Stomach (tissue), 9 donors: Measurements from ENCODE around the gene CRYBA1. TPM values are rescaled to one million over a fixed set of nuclear protein-coding genes. Genes with fewer than 3 reads are reported as not detected.

Experiments
- DNase-seq, 2 donors: peaks; one replicate each; pipeline versions ENCODE4 v3.0.0 to v3.0.0-alpha.2; 2013 to 2019
- H3K27ac ChIP-seq, 5 donors: fragments of 200-600 bp in 4 of 5; sonication (generic) in 4 of 5; one replicate each; pipeline ENCODE4 v1.5.1; 2013 to 2019; ENCODE audit warnings: mild to moderate bottlenecking in 1 of 5, moderate library complexity in 1 of 5
- H3K27me3 ChIP-seq, 3 donors: fragments of 200-600 bp; sonication (generic); one replicate each; pipeline ENCODE4 v1.5.1; 2017 to 2019; ENCODE audit warnings: mixed run types in 1 of 3
- H3K36me3 ChIP-seq, 4 donors: fragments of 200-600 bp; sonication (generic); 1 replicate in 3 of 4; 2 replicates in 1 of 4; pipeline ENCODE4 v1.5.1; 2016 to 2019
- H3K4me1 ChIP-seq, 4 donors: fragments of 200-600 bp; sonication (generic); one replicate each; pipeline ENCODE4 v1.5.1; 2016 to 2019
- H3K4me3 ChIP-seq, 4 donors: fragments of 200-600 bp; sonication (generic) in 3 of 4; one replicate each; pipeline ENCODE4 v1.5.1; 2016 to 2019; ENCODE audit warnings: mild to moderate bottlenecking in 1 of 4
- H3K9me3 ChIP-seq, 4 donors: fragments of 200-600 bp; sonication (generic); one replicate each; pipeline ENCODE4 v1.5.1; 2016 to 2019
- EP300 ChIP-seq: sonication (generic); formaldehyde crosslinking; IDR thresholded peaks from one replicate; pipeline ENCODE4 v1.6.1; 2017; ENCODE audit warnings: antibody characterized with exemption
- POLR2A ChIP-seq, 4 donors: fragments of 450-650 bp; IDR thresholded peaks; one replicate each; pipeline ENCODE4 v1.6.1; 2016; ENCODE audit warnings: antibody characterized with exemption in 4 of 4, control low read depth in 2 of 4, mild to moderate bottlenecking in 1 of 4, moderate library complexity in 1 of 4
- POLR2AphosphoS5 ChIP-seq, 3 donors: sonication (generic); formaldehyde crosslinking; IDR thresholded peaks; one replicate each; pipeline ENCODE4 v1.6.1; 2016; ENCODE audit warnings: antibody characterized with exemption in 3 of 3
- WGBS, 5 donors: extraction: QIAGEN DNeasy Blood & Tissue Kit in 3 of 5; methylation state at CpG; one replicate each; pipeline versions ENCODE4 v1.1.5 to v1.1.7; 2013 to 2018; 5-methylcytosine and 5-hydroxymethylcytosine counted together
- intact Hi-C: fragments of 100-400 bp; cut with DNase I; formaldehyde crosslinking; loops from one replicate; pipeline ENCODE4 v1.15.1; 2023; ENCODE audit warnings: low total_unique reads
- polyA plus RNA-seq, 3 donors: library from polyadenylated mRNA; stranded (reverse); fragments of 200-250 nt; gene quantifications; one replicate each; pipeline ENCODE4 v1.2.3, GENCODE V29; 2013
- total RNA-seq, 5 donors: library from RNA; depleted of rRNA; stranded (reverse); fragments of >200 nt; gene quantifications; one replicate each; pipeline versions ENCODE4 v1.1.0 to v1.2.3, GENCODE V29; 2014 to 2016
- TF ChIP-seq, protein P1 (sequence below), 7 experiments: fragments of 450-650 bp in 4 of 7; fragments of 200-600 bp in 3 of 7; sonication (generic) in 3 of 7; IDR thresholded peaks; one replicate each; pipeline ENCODE4 v1.5.1; 2016 to 2019; ENCODE audit warnings: antibody characterized with exemption in 7 of 7, control low read depth in 2 of 7, mild to moderate bottlenecking in 1 of 7
- donor health status: healthy with polysubstance abuse.
- donor health status: Bipolar disorder and iron deficiency.
- donor health status: healthy.

Gene CRYBA1
- total and polyA plus RNA-seq, 8 donors: not detected

GRCh38 chr17:29207975-29208374 is 38.7 kb upstream of the CRYBA1 start:
- peaks cover 6 to 17% (median 15%) of the 10 kb centered on the region in 4 donors for H3K4me1 ChIP-seq
- no peaks in the 10 kb centered on the region for H3K36me3 ChIP-seq
- H3K27ac ChIP-seq: no peak overlapping the region
- TF ChIP-seq, protein P1, sequence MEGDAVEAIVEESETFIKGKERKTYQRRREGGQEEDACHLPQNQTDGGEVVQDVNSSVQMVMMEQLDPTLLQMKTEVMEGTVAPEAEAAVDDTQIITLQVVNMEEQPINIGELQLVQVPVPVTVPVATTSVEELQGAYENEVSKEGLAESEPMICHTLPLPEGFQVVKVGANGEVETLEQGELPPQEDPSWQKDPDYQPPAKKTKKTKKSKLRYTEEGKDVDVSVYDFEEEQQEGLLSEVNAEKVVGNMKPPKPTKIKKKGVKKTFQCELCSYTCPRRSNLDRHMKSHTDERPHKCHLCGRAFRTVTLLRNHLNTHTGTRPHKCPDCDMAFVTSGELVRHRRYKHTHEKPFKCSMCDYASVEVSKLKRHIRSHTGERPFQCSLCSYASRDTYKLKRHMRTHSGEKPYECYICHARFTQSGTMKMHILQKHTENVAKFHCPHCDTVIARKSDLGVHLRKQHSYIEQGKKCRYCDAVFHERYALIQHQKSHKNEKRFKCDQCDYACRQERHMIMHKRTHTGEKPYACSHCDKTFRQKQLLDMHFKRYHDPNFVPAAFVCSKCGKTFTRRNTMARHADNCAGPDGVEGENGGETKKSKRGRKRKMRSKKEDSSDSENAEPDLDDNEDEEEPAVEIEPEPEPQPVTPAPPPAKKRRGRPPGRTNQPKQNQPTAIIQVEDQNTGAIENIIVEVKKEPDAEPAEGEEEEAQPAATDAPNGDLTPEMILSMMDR (IDR thresholded peaks at IDR 0.05): no peak
- TF ChIP-seq EP300 (no peak), POLR2AphosphoS5 (IDR thresholded peaks at IDR 0.05) (no peak), POLR2A (IDR thresholded peaks at IDR 0.05) (no peak)
- intact Hi-C loops: no loop called here
- no peak overlapping the region for H3K4me3 ChIP-seq
- H3K27me3 ChIP-seq: no peaks in the 10 kb centered on the region
- WGBS, 5 donors: 70 to 91% (median 77%) methylated on average over 2 of the region's 2 CpGs
- no peaks in the 10 kb centered on the region for H3K9me3 ChIP-seq
- no peak for DNase-seq

GRCh38 chr17:29209073-29209472 is 37.6 kb upstream of the CRYBA1 start:
- H3K4me3 ChIP-seq: no peak overlapping the region
- 84 to 92% (median 87%) methylated on average over 5 of the region's 5 CpGs for WGBS, 5 donors
- TF ChIP-seq POLR2A (IDR thresholded peaks at IDR 0.05) (no peak), EP300 (no peak), POLR2AphosphoS5 (IDR thresholded peaks at IDR 0.05) (no peak)
- TF ChIP-seq, protein P1 (IDR thresholded peaks at IDR 0.05): no peak
- no peak for DNase-seq
- no peaks in the 10 kb centered on the region for H3K27me3 ChIP-seq
- H3K27ac ChIP-seq: no peak overlapping the region
- H3K4me1 ChIP-seq: peaks cover 6 to 15% (median 15%) of the 10 kb centered on the region in 4 donors
- H3K9me3 ChIP-seq: no peaks in the 10 kb centered on the region
- intact Hi-C loops: no loop called here
- H3K36me3 ChIP-seq: no peaks in the 10 kb centered on the region

GRCh38 chr17:29210879-29211278 is 35.8 kb upstream of the CRYBA1 start:
- H3K4me3 ChIP-seq: no peak overlapping the region
- WGBS, 5 donors: 77 to 87% (median 79%) methylated on average over 2 of the region's 2 CpGs
- H3K9me3 ChIP-seq: no peaks in the 10 kb centered on the region
- no peak for TF ChIP-seq POLR2AphosphoS5 (IDR thresholded peaks at IDR 0.05)
- TF ChIP-seq, protein P1 (IDR thresholded peaks at IDR 0.05): no peak
- TF ChIP-seq POLR2A (IDR thresholded peaks at IDR 0.05): no peak
- TF ChIP-seq EP300: no peak
- DNase-seq: no peak
- no peaks in the 10 kb centered on the region for H3K36me3 ChIP-seq
- intact Hi-C loops: no loop called here
- no peaks in the 10 kb centered on the region for H3K27me3 ChIP-seq
- H3K4me1 ChIP-seq: no peaks in the 10 kb centered on the region
- no peak overlapping the region for H3K27ac ChIP-seq

DNA sequence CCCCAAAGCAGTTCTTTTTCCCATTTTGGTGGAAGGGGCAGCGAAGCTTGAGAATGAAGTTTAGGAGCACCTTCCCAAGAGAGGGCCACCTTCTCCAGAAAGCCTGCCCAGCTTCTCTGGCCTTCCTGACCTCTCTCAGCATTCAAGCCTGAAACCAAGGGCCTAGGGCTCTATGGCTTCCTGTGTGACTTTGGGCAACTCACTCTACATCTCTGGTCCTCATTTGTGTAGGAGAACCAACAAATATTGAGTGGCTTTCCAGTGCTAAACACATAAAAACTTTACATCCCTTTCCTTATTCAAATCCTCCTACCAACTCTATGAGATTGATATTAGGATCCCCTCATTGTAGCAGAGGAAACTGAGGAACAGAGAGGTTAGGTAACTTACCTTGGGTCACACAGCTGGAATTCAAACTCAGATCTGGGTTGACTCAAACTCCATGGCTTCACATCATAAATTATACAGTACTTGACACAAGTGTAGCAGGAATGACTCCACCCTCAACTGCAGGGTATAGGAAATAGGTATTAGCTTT is 34.5 kb upstream of the CRYBA1 start:
- no peaks in the 10 kb centered on the region for H3K4me1 ChIP-seq
- H3K9me3 ChIP-seq: no peaks in the 10 kb centered on the region
- H3K27ac ChIP-seq: no peak overlapping the region
- no peaks in the 10 kb centered on the region for H3K27me3 ChIP-seq
- 92 to 100% (median 100%) methylated on average over 1 of the region's 1 CpG for WGBS, 5 donors
- H3K36me3 ChIP-seq: no peaks in the 10 kb centered on the region
- TF ChIP-seq POLR2AphosphoS5 (IDR thresholded peaks at IDR 0.05) (no peak), POLR2A (IDR thresholded peaks at IDR 0.05) (no peak), EP300 (no peak)
- TF ChIP-seq, protein P1 (IDR thresholded peaks at IDR 0.05): no peak
- no peak for DNase-seq
- intact Hi-C loops: no loop called here
- no peak overlapping the region for H3K4me3 ChIP-seq
